ENCODE data around the gene ABHD16B.

DNA sequence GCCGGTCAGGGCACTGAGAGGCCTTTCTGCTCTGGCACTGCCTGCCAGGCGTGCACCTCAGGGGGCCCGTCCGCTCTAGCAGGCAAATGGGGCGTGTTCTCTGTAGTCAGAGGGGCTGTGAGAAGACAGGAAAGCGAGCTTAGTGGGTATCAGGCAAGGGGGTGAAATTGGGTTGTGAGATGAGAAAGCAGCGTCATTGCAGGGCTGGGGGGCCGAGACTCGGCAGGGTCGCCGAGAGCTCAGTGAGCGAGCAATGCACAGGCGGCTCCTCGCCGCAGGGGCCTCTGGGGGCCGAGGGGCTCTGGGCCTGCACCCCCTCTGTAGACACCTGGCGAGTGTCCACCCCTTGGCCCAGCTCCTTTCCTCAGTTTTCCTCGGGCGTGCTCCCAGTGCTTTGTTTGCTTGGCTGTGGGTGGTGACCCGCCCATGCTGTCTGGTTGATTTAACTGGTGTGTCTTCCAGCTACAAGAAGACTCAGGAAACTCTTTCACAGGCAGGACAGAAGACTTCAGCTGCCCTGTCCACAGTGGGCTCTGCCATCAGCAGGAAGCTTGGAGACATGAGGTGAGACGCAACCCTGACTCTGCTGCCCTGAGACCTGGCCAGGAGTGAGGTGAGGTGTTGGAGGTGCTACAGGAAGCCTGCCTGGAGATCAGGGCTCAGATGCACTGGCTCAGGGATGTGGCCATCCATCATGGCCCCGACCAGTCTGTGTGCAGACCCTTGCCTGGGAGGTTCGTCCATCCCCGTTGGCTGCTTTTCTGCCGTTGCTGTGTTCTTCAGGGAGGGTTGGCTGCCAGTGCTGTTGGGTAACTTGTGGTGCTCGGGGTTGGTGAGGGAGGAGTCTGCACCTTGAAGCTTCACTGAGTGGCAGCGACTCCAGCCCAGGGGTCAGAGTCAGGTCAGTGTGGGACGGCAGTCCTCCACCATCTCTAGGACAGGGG, 21.2 kb downstream of the ABHD16B start:
- TF ChIP-seq, protein P1, sequence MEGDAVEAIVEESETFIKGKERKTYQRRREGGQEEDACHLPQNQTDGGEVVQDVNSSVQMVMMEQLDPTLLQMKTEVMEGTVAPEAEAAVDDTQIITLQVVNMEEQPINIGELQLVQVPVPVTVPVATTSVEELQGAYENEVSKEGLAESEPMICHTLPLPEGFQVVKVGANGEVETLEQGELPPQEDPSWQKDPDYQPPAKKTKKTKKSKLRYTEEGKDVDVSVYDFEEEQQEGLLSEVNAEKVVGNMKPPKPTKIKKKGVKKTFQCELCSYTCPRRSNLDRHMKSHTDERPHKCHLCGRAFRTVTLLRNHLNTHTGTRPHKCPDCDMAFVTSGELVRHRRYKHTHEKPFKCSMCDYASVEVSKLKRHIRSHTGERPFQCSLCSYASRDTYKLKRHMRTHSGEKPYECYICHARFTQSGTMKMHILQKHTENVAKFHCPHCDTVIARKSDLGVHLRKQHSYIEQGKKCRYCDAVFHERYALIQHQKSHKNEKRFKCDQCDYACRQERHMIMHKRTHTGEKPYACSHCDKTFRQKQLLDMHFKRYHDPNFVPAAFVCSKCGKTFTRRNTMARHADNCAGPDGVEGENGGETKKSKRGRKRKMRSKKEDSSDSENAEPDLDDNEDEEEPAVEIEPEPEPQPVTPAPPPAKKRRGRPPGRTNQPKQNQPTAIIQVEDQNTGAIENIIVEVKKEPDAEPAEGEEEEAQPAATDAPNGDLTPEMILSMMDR (IDR thresholded peaks at IDR 0.05 in 4 of 5, conservative IDR thresholded peaks at IDR 0.05 in 1 of 5), result no peak
- no peak for TF ChIP-seq POLR2A (IDR thresholded peaks at IDR 0.05)
